Vagina (tissue), 2 donors: ENCODE data around the gene ALAD.
"Not testable (repeated sequence)": the region's sequence is repeated elsewhere in the genome, so short reads cannot be mapped to it uniquely, and the experiment has no call there.

Experiments used
- CTCF ChIP-seq, 3 experiments: fragments of 450-650 bp in 2 of 3; fragments of 200-600 bp in 1 of 3; sonication (generic) in 1 of 3; IDR thresholded peaks; one replicate each; pipeline ENCODE4 v1.5.1; 2017 to 2019; ENCODE audit warnings: antibody characterized with exemption in 3 of 3, mild to moderate bottlenecking in 2 of 3, moderate library complexity in 2 of 3
- POLR2AphosphoS5 ChIP-seq, 2 donors: sonication (generic); formaldehyde crosslinking; IDR thresholded peaks; one replicate each; pipeline ENCODE4 v1.9.0; 2017; ENCODE audit warnings: antibody characterized with exemption in 2 of 2, mild to moderate bottlenecking in 2 of 2, low read depth in 1 of 2; ENCODE audit not compliant: insufficient read depth in 1 of 2

- TF ChIP-seq POLR2AphosphoS5 (IDR thresholded peaks at IDR 0.05; ENCODE audit: insufficient read depth in 1 of 2, low read depth in 1 of 2); CTCF (IDR thresholded peaks at IDR 0.05): not testable (repeated sequence)
Observed at GRCh38 chr9:113437716-113438115, 36.6 kb upstream of the ALAD start.
